HG03139 (cell line): ENCODE measurements around the gene LRMDA.
A peak's percentile ranks its signal among the peaks of the same experiment; 100 is the strongest.

Experiments used
- ATAC-seq: cut with Tn5 transposase; IDR thresholded peaks from one replicate; pipeline ENCODE4 v1.9.1; 2021; ENCODE audit not compliant: unreplicated experiment

LRMDA gene

DNA sequence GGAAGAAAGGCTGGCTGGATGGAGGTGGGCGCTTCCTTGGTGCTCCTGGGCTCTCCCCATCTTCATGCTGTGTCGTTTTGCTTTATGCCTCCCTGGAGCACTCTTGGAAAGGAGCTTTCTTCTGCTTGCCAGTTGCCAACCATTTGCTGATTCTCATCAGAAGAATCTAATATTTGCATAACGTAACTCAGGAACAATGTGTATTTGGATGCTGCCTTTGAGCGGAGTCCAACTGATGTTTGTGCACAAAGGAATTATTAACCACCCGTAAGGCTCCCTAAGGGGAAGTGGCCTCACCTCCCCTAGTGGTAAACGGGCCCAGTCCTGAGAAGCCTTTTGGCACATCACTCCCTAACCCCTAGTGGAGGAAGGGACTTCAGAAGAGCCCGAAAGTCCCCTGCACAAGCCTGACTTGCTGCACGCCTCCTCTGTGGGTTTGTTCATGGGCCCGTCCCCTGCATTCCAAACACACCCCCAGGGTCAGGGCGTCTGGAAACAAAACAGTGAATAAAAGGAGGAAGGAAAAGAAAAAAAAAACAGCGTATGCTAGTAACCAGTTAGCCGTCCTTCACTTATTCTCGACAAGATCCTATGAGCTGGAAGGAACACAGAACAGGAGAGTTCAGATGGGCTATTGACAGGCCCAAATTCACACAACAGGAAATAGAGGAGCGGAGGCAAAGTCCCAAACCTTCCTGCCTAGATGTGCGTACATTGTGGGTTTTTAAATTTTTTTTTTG is 602.2 kb downstream of the LRMDA start:
- no peak for ATAC-seq

GRCh38 chr10:76034353-76035205 is 603.2 kb downstream of the LRMDA start:
- no peak for ATAC-seq

DNA sequence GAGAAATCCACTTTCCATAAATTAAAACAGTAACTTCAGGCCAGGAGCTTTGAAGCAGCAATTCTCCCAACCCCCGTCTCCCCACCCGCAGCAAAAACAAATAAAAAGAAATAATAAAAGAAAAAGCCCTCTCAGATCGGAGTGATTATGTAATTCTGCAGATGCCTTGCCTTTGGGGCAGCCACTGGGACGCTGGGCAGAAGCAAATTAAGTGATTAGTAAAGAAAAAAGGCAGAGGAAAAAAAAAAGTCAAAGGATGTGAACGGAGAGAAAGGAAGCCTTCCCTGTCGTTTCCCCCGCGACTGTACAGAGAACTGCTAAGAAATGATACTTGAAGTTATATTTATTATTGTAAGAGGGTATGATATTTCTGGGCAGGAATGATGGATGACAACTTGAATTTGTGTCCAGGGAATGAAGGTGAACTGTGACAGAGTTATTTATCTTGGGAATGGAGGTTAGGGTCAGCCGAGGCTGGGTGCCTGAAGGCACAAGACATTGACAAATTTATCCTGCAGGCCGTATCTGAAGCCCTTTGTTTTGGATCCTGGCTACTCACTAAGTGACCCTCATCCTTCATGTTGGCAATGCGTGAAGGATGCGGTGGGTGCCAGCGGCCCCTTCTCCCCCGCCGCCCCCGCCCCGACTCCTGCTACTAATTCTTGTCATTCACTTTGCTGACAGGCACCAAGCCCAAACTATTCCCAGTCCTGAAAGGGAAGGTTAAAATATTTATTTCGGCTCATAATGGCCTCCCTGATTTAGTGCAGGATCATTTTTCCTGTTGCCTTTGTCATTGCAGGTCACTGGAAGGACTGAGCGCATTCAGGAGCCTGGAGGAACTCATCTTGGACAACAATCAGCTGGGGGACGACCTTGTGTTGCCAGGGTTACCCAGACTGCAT is 604.0 kb downstream of the LRMDA start:
- ATAC-seq = no peak

DNA sequence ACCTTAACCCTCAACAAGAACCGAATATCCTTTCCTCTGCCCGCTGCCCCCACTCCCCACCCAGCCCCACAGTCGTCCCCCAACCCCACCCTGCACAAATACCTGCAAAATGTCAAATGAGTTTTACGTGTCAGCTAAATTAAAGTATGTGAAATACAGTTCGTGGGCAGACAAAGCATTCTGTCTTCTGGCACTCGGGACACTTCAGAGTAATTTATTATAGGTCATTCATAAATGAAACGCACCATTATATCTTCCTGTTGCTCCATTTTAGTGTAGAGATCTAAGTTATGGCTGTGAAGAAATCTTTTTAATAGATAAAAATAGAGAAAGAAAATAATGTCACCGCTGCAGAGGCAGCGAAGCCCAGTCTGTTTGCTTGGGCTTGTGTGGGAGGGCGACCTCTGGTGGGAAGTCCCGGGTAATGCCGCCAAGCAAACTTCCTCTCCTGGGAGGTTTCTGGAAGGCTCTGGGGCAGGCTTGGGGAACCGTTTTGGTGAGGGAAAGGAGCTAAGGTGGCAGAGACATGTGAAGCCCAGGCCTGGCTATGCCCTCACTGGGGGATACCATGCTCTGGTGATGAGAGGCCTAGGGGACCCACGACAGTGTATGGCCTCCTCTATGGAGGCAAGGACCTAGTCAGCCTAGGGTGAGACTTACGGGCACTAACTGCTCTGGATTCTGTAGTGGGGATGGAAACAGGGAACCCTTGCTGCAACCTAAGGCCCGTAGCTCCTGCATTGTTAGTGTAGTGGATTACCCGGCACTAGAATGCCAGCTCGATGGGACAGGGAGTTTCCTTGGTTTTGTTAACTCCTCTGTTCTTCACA is 604.9 kb downstream of the LRMDA start:
- ATAC-seq = peak; percentile 74

- ATAC-seq = no peak
Observed at GRCh38 chr10:76036962-76037361, 605.5 kb downstream of the LRMDA start.

- no peak for ATAC-seq
Observed at GRCh38 chr10:76037531-76038155, 606.2 kb downstream of the LRMDA start.

GRCh38 chr10:76038696-76039095 is 607.3 kb downstream of the LRMDA start:
- ATAC-seq = no peak

GRCh38 chr10:76040107-76040829 is 608.8 kb downstream of the LRMDA start:
- no peak for ATAC-seq

GRCh38 chr10:76040830-76041220 is 609.4 kb downstream of the LRMDA start:
- no peak for ATAC-seq

- ATAC-seq = no peak
Observed at GRCh38 chr10:76041551-76041950, 610.1 kb downstream of the LRMDA start.

GRCh38 chr10:76043261-76043660 is 611.8 kb downstream of the LRMDA start:
- no peak for ATAC-seq

DNA sequence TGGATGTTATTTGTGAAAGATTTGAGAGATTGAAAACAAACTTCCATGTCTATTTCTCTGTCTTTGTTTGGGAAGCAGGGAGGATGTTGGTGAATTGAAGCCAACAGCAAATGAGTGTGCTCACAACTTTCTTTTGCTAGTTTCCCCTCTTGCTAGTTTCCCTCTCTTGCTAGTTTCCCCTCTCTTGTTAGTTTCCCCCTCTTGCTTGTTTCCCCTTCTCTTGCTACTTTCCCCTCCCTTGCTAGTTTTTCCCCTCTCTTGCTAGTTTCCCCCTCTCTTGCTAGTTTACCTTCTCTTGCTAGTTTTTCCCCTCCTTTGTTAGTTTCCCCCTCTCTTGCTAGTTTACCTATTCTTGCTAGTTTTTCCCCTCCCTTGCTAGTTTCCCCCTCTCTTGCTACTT is 613.3 kb downstream of the LRMDA start:
- no peak for ATAC-seq

- ATAC-seq = no peak
Observed at GRCh38 chr10:76045174-76045573, 613.8 kb downstream of the LRMDA start.

- no peak for ATAC-seq
Observed at GRCh38 chr10:76047521-76047920, 616.1 kb downstream of the LRMDA start.

GRCh38 chr10:76049581-76050290 is 618.3 kb downstream of the LRMDA start:
- ATAC-seq = no peak

- no peak for ATAC-seq
Observed at GRCh38 chr10:76050291-76050625, 618.8 kb downstream of the LRMDA start.

DNA sequence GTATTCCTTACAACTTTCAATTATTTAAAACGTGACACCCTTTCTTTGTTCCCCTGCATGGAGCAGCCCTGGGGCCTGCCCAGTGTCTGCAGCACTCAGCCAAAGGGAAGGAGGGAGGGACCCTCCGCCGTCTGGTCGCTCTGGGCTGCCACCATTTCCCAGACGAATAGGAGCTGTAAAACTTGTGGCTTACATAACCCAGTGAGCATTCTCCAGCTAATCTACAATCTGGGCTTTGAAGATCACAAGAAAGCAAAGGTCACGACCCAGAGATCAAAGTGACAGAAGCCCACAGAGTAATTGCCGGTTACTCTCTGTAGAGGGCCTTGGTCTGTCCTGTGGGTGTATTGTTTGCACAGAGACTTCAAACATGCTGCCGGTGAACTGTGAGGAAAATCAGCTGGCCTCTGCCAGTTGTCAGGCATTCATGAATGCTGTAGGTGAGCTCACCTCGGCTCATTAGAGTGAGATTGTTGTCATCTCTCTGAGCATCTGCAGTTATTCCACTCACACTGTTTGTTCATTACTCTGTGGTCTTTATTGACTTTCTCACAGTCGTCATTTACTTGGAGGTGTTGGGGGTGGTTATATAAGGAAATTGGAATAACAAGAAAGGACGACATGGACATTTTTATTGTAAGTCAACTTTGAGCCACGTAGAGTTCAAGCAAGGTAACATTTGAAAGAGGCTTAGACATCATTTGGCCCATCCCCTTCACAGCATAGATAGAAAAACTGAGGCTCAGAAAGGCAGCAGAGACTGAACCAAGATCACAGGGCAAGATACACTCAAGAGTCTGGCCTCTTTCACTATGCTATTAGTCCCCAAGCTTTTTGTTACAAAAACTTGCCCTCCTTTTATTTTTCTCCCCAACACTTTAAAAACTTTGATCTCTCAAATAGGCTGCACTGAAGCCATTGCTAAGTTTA is 619.8 kb downstream of the LRMDA start:
- no peak for ATAC-seq
